NK-92 (cell line): ENCODE data around the gene ANTXR1.

Experiments
- DNase-seq: peaks from one replicate; lab custom pipeline; 2025; ENCODE audit not compliant: unreplicated experiment; lab: John Stamatoyannopoulos, UW

The ANTXR1 gene

GRCh38 chr2:69003731-69004130 lies 9.2 kb upstream of the ANTXR1 start:
- DNase-seq: no peak

DNA sequence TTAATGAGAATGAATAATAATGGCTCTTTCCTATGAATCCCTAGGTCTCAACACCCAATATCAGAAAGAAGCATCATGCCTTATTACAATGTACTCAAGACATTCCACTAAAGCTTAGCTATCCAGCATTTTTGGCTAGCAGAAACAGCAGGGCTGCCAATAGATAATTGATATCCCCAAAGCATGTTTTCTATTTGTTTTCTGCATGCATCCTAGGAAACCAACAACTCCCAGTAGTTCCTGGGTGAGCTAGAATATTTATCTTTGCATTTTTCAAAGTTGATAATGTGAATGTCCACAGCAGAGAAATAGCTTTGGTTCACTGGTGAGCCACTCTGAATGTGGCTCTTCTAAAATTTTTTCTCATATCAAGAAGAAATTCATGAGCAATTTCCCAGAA lies 5.8 kb upstream of the ANTXR1 start:
- no peak for DNase-seq

DNA sequence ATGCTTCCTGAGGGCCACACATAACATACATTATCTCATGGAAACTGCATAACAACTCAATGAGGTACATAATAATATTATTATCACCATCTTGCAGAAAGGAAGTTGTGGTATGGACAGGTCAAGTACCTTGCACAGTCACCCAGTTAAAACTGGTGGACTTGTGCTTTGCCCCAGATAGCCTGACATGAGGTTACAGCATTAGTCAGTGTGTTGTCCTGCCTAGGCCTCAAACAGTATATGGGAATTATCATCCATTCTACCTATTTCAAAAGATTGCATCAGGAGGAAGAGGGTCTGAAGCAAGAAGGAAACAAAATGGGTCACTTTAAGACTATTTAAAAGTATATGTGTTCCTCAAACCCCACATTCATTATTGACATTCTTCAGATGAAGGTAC lies 5.4 kb upstream of the ANTXR1 start:
- DNase-seq: no peak

DNA sequence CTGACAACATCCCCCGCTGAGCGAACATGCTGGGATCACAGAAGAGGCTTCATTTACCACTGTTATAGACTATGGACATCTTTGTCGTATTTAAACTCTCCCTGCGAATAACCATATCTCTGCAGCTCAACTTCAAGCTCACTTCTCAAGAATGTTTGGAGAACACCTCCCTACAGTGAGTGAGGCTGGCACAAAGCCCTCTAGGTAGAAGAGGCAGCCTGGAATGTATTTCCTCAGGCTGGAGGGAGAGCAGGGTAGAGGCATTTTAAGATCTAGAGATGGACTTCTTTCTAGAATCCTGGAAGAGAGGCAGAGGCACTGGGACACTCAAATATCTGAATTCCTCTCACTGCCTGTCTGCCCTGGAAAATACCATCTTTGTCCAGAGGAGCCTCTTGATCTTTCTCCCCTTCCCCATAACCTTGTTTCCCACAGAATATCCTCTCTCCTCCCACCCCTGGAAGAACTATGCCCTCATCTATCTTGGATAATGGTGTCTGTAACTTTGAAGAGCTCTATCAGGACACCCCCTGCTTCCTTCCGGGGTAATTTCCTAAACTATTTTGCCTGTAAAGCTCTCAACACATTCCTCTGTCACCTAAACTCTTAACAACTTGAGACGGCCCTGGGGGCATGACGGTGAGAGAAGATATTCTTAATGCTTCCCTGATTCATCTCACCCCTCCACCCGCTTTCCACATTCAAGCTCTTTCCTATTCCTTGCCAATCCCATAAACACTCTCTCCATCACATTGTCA lies 2.4 kb upstream of the ANTXR1 start:
- no peak for DNase-seq

DNA sequence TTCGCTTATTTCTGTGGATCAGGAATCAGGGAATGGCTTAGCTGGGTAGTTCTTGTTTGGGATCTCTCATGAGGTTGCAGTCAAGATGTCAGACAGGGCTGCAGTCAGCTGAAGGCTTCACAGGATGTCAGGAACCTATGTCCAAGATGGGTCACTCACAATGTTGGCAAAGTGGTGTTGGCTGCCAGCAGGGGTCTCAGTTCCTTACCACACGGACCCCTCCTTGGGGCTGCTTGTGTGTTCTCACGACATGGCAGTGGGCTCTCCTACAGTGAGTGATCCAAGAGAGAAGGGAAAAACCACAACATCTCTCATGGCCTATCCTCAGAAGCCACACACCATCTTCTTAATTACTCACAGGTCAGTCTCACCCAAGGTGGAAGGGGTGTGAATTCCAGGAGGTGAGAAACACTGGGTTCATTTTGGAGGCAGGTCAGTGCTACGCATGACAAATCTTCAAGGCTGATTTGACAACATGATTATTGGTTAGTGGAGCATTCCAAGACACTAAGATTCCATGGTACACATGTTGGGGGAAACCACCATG lies 1.3 kb upstream of the ANTXR1 start:
- DNase-seq: no peak

GRCh38 chr2:69012310-69013141 lies 453 bp upstream of the ANTXR1 start:
- no peak for DNase-seq

DNA sequence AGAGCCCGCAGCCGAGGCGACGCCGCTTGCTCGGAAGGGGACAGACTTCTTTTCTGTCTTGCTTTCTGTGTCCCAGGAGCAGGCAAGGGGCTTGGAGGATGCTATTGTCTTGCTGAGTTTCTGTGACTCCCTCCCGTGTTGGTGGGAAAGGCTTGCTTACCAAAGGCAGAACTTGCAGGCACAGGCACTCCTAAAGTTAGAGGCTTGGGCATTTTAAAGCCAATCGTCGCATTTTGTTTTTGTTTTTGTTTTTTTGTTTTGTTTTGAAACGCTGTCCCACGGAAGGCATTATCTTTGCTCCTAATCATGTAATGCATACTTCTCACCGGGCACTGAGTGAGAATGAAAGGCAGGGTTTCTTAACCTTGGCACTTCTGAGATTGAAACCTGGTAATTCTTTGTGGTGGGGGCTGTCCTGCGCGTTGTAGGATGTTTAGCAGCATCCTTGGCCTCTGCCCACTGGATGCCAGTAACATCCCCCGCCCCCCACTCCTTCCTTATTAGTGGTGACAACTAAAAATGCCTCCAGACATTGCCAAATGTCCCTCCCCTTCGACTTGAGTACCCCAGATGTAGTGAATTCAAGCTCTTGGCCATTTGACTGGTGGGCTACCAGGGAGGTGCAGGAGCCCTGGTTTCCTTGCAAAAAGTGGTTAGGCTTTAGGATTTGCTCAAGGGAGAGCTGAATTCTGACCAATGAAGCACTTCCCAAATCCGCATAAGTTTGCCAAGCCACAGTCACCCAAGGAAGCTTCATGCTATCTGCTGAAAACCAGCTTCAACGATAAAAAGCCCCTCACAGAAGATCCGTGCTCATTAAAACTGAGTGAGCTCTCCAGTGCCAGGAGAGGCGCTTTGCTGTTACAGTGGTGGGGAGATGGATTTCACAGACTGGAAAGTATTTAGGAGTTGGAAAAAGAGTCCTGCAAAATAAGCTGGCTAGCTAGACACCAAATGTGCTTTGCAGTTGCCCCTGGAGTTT lies 1.2 kb downstream of the ANTXR1 start:
- no peak for DNase-seq

- no peak for DNase-seq
Measured at GRCh38 chr2:69017080-69017479, 4.1 kb downstream of the ANTXR1 start.

- no peak for DNase-seq
Measured at GRCh38 chr2:69017835-69018234, 4.9 kb downstream of the ANTXR1 start.

- DNase-seq: no peak
Measured at GRCh38 chr2:69018678-69019095, 5.7 kb downstream of the ANTXR1 start.

DNA sequence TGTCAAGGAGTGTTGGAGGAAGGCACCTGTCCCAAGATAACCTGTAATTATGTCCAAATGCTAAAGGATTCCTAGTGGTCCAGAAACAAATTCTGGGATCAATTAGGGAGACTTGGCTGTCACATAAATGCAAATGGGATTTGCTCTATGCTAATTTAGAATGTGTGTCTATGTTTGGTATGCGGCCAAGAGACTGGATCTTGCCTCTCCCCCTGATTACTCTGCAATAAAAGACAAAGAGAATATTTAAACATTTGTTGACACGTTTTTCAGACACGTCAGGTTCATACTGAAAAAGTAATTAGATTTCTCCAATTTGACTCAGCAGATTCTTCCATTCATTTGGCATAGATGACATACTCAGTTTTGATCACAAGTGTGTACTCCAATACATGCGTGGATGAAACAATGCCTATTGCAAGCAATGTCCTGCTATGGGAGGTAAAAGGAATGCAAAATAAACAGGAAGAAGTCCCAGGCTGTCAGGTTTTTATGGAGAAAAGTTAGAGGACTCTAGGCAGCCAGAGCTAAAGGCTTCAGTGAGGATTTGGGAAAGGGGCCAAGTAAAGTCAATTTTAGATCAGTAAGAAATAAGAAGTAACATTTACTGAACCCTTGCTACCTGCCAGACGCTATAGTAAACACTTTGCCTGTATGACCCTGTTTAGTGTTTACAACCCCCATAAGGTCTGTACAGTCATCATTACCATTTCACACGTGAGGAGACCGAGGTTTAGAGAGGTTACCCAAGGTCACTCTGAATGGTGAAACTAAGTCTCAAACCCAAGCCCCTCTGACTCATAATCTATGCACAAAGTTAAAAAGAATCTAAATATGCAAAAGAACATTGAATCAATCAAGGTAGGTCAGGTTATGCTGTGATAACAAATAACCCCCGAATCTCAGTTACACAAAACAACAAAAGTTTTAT lies 7.8 kb downstream of the ANTXR1 start:
- no peak for DNase-seq

DNA sequence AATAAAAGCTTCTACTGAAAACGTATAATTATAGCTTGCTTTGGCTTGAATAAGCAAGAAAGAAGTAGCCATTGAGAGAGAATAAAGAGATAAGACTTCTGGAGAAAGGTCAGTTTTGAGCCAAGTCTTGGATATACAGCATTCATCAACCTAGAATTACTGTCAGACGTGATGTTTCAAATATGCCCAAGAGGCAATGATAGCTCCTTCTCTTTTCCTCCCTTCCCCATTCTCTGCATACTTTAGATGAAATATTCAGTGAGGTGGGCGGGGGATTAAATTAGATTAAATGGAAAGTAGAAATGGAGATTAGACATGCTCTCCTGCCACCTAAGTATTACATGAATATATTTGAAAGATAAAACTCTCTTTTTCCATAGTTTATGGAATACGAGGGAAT lies 8.7 kb downstream of the ANTXR1 start:
- no peak for DNase-seq

- no peak for DNase-seq
Measured at GRCh38 chr2:69022548-69022947, 9.6 kb downstream of the ANTXR1 start.

GRCh38 chr2:69023236-69023635 lies 10.3 kb downstream of the ANTXR1 start:
- DNase-seq: no peak

- DNase-seq: no peak
Measured at GRCh38 chr2:69026026-69026425, 13.0 kb downstream of the ANTXR1 start.

- DNase-seq: no peak
Measured at GRCh38 chr2:69026691-69027459, 13.9 kb downstream of the ANTXR1 start.

DNA sequence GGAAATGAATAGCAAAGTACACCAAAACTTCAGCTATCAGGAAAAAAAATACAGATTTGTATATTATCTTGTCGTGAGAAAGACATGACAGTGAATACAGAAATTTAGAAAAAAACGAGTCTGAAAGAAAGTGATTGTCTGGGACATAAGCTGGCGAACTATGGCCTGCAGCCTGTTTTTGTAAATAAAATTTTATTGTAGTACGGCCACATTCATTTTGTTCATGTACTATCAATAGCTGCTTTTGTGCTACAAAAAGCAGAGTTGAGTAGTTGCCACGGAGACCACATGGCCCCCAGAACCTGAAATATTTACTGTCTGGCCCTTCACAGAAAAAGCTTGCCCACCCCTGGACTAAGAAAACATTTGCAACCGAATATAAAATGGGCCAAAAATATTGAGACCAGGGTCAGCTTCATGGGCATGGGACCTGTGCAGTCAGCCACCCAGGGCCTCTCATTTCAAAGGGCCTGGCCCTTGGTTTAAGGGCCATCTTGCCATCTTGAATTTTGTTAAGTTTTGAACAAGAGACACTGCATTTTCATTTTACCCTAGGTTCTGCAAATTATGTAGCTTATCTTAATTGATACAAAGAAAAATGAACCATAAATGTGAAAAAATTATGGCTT lies 17.9 kb downstream of the ANTXR1 start:
- DNase-seq: no peak

GRCh38 chr2:69031466-69031865 lies 18.5 kb downstream of the ANTXR1 start:
- no peak for DNase-seq

- DNase-seq: no peak
Measured at GRCh38 chr2:69032336-69032735, 19.4 kb downstream of the ANTXR1 start.
